Globus pallidus (tissue), 1 donor: Measurements from ENCODE around the gene KDM2B.
A peak's percentile ranks its signal among the peaks of the same experiment; 100 is the strongest.

Experiments
- DNase-seq: peaks from one replicate; pipeline ENCODE4 v3.0.0-alpha.2; 2015; ENCODE audit warnings: low spot score

KDM2B gene

DNA sequence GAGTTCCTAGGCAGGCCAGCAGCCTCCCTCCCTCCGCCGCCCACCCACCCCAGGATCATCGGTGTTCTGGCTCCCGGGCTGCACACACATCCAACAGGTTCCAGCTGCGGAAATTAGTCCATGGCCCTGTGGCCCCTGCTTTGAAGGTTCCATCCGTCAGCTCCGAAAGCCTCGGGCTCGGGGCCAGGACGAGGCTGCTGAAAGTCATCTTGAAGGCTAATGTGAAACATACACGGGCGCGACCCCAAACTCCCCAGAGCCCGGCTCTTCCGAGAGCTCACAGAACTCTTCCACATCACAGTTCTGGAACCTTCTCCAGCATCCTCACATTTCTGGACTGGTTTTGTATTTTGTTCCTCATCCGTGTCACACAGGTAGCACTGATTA lies 19.8 kb downstream of the KDM2B start:
- no peak for DNase-seq

DNA sequence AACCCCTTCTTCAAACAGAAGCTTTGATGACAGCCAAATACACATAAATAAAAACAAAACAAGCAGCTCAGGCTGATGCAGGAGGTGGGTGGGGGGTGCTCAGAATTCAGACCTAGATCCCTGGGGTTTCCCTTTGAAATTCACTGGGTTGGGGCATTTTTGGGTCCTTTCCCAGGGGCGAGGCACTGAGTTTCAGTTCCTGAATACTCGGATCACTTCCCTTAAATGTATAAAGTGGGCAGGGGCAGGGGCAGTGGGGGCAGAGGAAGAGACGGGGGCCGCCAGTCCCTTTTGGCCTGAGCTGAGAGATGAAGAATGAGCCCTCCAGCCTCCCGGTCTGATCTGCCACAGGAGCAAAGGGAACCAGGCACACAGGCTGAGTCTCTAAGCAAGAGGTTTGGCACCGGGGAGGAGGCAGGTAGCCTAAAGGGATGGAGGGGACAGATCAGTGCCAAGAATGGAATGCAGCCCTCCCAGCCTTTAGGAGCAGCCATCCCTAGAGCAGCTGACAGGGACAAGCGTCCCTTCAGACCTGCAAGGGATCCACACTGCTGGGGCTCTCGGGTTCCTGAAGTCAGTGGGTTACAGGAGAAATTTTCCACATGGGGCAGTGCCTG lies 20.3 kb downstream of the KDM2B start:
- DNase-seq: no peak

DNA sequence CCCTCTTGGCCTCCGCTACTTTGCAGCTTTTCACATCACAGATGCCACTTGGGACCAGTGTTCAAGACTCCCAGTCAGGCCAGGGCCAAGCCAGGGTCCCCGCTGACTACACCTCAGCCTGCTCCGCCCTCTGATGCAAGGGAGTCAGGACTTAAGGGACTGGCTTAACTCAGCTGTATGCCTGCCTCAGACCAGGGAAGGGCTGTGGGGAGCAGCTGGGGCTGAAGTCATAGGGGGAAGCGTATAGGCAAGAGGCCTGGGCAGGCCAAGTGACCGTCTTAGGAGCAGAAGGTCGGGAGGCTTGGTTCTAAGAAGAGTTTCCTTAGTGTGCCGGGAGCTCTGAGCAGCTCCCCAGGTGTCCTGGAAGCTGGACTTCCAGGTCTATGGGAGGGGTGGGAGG lies 21.9 kb downstream of the KDM2B start:
- no peak for DNase-seq

DNA sequence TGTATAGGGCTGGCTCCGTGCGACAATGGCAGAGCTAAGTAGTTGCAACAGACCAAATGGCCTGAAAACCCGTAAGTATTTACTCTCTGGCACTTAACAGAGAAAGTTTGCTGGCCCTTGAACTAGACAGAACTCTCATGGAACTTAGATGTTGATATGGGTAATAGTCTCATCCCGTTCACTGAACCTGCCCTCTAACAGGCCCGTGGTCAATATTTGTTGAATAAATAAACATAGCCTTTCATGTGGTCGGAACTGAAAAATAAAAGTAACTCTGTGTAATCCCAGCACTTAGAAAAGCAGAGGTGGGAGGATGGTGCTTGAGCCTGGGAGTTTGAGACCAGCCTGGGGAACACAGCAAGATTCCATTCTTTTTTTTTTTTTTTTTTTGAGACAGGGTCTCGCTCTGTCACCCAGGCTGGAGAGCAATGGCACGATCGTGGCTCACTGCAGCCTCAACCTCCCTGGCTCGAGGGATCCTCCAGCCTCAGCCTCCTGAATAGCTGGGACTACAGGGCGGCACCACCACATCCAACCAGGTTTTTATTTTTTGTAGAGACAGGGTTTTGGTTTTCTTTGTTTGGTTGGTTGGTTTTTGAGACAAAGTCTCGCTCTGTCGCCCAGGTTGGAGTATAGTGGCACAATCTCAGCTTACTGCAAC lies 29.7 kb downstream of the KDM2B start:
- no peak for DNase-seq

DNA sequence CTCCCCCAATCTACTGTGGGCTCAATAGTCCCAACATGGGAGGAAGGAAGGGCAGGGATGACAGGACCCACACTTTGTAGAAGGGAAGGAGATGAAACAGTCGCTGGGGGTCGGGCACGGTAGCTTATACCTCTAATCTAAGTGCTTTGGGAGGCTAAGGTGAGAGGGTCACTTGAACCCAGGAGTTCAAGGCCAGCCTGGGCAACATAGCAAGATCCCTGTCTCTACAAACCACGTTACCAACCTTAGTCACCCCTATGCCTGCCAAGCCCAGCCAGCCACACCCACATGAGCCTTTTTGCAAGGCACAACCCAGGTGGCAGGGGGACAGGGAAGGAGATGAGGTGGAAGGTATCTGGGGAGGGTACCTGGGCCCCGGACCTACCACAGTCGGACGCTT lies 31.7 kb downstream of the KDM2B start:
- no peak for DNase-seq

DNA sequence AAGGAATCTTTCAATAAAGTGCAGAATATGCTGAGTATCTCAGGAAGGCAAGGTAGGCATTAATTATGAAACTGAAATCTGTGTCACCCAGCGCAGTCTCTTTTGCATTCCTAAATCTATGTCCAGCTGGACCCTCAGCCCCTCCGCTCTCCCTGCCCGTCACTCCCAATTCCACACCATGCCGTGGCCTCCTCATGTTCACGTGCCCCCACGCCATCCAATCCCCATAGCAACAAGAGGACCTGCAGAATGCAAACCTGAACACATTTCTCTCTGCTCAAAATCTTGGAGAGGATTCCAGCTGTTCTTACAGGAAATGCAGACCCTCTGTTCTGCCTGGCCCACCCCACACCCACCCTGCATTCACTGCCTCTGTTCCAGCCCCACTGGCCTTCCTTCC lies 35.3 kb downstream of the KDM2B start:
- no peak for DNase-seq

DNA sequence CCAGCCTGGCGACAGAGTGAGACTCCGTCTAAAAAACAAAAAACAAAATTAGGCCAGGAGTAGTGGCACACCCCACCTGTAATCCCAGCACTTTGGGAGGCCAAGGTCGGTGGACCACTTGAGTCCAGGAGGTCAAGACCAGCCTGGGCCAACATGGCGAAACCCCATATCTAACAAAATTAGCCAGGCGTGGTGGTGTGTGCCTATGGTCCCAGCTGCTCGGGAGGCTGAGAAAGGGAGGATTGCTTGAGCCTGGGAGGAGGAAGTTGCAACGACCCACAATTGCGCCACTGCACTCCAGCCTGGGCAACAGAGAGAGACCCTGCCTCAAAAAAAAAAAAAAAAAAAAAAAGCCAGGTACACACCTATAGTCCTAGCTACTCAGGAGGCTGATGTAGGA lies 37.0 kb downstream of the KDM2B start:
- DNase-seq: no peak

DNA sequence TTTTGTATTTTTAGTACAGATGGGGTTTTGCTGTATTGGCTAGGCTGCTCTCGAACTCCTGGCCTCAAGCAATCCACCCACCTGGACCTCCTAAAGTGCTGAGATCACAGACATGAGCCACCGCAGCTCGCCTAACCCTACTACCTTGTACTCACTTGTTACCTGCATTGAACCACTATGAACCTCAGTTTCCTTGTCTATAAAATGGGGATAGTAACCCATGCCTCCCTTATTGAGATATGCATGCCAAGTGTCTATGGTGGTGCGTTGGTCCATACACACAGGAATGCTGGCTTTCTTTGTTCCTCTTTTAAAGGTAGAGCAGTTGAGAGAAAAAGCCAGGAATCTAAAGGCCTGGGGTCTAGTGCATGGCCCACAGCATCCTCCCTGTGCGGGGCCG lies 40.9 kb downstream of the KDM2B start:
- DNase-seq: no peak

DNA sequence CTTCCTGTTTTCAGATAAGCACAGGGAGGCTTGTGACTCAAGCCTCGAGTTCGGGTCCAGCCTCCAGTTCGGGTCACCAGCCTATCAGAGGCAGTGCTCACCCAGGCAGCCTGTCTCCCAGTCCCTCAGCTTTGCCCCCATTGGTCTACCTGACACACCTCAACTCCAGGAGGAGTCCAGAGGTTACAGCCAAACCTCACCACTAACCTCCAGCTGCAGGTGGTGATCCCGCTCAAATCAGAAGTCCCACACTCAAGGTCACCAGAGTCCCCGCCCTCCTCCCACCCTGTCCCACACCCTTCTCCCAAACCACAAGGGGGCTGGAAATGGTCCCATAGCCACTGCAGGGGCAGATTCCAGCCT lies 42.1 kb downstream of the KDM2B start:
- no peak for DNase-seq

DNA sequence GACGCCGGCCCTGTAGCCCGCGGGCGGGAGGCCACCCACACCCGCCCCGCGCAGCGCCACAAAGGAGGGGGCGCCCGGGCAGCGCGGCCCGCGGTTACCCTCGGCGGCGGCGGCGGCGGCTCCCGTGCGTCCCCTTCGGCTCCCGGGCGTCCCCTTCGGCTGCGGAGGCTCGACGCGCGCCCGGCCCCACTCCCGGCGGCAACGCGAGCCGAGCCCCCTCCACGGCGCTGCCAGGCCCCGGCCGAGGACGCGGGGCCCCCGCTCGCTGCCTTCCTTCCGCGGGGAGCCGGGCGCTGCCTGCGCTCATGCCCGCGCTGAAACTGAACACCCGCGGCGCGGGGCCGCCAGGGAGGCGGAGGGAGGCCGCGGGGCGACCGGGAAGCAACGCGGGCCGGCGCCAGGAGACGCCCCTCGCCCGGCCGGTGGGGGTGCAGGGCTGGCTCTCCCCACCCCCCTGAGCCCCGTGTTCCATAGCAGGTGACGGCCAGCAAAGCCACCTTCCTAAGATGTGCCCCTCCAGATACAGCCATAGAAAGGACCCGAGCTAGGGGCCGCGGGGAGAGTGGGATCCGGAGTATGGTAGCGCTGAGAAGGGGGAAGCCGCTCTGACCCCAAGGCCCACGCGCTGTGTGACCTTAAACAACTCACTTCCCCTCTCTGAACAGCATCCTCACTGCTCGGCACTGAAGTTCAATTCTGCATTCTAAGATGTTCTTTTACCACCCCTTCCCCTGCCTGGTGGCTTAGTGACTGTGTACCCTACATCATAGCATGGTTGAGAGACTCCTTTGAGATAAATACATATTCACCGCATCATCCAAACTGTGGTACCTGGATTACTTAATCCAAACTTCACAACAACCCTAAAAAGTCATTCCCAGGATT lies 42.8 kb downstream of the KDM2B start:
- no peak for DNase-seq

DNA sequence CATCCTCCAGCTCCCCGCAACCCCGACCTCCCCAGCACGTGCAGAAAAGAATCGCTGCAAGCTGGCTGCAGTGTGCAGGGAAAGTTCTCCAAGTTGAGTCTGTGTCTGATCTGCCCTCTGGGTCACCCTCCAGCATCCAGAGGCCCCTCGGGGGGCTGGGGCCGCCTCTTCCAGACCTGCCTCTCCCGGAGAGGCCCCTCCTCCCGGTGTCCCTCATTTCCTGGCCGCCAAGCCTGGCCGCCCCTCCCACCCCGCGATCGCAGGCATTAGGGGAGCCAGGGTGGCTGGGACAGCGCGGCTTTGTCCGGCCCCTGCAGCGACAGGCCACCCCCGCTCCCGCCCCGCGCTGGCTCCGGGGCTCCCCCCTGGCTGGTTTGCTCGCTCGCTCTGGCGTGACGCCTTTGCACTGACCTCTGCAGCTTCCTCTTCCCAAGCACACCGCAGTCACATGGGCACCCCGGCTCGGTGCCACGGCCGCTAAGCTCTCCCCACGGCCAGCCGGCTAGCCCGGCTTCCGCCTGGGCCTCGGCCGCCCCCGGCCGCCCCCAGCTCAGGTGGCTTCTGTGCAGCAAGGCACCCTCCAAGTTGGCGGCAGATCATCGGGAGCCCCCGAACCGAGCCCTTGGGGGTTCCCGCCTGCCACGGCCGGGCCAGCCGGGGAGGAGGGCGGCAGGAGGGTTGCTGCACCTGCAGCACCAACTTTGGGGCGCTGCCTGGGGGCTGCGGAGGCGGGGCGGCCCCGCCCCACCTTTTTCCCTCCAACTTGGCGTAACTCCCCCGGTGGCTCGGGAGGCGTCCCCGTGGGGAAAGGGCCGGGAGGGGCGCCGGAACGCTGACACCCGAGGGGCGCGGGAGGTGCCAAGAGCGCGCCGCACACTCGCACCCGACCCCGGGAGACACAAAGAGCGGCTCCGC lies 43.7 kb downstream of the KDM2B start:
- peak; percentile 81 for DNase-seq

DNA sequence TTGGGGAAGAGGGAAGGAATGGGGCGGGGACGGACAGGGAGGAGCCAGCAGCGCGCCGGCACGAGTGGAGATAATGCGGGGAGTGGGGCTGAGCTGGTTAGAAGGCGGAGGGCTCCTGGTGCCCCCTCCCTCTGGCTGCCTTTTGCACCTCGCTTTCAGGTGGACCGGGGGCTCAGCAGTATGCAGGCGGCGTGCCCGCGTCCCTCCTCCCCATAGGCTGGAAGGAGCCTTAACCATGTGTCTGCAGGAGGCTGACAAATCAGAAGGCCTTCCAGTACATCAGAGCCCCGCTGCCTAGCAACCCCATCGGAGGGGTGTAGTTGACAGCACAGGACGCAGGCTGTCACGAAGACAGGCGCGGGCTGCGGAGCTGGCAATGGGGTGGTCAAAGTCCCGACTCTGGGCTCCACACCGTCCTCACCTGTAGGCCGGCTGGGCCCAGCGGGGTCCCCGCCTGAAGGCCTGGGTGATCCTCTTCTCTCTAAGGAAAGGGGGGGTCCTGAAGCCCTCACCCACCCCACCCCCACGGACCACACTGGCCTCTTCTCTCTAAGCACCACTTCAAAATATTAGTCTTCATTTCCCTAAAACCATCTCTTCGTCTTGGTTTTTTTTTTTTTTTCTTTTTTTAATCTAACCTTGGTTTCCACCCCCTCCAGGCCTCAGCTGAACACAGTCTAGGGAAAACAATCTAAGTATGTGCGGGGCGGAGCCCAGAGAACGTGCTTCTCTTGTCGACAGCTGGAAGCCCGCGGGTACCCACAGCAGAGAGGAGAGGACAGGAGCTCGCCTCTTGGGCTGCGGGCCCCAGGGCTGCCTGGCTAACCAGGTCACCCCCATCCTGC lies 44.5 kb downstream of the KDM2B start:
- DNase-seq: peak; percentile 71

DNA sequence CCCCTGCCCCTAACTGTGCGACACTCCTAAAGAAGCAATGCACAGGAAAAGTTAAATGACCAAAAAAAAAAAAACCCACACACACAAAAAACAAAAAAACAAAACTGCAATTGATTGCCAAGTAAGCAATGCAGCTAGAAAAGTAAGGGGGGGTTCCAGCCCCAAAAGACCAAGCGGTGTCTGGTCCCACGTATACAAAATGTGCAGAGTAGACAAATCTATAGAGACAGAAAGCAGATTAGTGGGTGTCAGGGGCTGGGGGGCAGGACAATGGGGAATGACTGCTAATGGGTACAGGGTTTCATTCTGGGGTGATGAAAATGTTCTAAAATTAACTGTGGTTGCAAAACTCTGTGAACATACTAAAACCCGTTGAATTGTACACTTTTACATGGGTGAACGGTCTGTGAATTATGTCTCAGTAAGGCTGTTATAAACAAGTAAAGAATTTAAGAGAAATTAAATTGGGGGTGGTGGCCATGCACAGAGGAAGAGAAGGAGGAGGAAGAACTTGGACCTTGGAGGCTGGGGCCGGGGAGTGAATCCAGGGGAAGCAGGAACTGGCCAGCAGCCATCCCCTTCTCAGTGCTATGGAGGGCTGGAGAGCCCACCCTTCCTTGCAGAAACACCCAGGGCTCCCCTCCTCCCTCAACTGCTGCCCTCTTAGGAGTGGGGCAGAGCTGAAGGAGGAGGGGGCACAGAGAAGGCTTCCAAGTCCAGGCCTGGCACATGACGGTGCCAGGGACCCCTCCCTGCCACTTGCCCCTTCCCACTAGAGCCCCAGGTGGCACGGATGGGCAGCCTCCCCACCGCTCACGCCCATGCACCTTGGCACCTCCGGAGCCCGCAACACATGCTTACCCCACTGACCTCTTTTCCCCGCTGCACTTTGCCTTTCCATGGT lies 45.4 kb downstream of the KDM2B start:
- DNase-seq: no peak

DNA sequence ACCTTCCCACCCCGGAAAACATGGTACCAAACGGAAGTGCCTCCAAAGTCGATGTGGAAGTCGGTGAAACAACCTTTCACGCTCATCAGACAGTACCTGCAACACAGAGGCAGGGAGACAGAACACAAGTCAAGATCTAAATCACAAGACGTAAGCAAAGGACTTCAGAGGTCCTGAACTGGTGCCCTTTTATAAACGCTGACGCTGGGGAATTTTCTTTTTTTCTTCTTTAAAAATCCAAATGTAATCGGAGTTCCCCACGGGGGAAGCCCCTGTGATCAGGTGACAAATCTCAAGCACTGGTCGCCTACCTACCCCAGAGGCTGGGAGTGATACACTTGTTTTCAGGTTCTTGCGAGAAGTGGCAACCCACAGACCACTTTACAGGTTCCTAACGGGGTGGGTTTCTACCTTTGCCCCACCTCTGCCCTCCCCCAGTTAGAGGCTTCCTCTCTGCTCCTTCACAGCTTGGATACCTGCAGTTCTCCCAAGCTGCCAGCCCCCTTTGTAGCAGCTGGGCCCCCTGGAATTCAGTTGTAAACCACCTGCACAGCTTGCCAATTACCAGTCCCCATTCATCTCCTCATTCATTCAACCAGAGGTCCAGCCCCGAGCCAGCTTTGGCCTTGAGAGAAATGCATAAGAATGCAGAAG lies 46.2 kb downstream of the KDM2B start:
- no peak for DNase-seq

DNA sequence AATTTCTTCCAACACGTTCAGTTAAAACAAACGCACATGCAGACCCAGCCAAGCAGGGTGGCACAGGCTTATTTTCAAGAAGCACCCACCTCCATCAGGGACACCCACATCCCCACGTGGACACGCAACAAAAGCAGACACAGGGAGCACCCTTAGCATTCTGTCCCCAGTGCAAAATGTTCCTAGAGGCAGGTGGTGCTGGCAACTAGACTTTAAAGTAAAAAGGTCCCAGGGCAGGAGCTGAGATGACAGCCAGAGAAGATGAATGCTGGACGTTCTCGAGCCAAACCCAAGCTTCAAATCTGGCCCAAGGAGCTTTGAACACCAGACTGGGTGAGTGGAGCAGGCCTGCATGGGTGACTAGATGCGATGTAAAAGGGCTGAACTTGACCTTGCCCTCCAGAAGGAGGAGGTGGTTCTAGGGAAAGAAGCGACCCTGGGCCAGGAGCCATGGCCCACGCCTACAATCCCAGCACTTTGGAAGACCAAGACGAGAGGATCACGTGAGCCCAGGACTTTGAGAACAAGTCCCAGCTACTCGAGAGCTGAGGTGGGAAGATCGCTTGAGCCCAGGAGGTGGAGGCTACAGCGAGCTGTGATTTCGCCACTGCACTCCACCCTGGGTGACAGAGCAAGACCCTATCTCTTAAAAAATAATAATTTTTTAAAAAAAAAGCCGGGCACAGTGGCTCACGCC lies 47.3 kb downstream of the KDM2B start:
- no peak for DNase-seq

DNA sequence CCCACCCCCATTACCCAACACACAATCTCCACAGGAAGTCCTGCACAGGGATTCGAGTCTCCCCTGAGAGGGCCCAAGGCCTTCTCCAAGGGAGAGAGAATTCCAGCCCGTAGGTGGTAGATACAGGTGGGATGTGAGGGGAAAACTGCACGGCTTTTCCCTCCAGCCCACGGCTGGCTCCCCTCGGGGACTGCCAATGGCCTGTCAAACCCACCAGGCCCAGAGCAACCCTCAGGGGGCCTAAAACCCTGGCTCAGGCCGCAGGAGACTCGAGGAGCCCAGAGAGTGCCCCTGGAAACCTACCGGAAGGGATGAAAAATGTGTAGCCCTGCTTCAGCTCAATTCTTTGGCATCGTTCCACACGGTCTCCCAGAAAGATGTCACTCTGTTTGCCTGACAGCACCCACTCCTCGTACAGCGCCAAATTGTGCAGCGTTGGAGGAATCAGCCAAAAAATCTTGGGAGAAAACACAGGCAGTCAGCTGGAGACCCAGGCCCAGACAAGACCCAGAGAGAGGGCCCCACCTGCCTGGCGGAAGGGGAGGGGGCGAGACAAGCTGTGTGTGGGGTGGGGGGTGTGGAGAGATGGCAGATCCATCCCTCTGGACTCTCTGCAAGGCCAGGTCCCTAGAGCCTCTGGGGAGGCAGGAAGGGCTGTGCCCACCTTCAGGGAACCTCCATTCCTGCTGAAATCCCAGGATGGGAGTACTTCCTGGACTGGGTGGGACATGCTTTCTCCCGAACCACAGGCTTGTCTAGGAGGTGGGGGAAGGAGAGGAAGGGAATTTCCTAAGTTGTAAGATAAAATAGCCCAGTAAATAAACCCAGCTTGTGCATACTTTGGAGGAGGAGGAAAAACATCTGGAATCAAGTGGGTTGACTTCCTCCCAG lies 48.1 kb downstream of the KDM2B start:
- no peak for DNase-seq

DNA sequence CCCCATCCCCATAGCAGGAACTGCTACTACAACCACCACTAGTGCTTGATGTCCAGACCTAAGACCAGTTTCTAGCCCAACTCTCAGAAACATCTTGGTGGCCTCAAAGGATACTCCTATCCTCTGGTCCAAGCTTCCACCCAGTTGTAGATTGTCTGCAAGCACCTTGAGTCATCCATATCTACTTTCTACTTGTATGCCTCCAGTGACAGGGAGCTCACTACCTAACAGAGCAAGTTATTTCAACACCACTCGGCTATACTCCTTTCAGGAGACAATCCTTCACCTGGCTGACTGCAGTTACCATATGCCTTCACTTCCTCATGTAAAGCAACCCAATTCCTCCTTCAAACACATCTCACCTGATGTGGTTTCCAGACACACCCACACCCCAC lies 49.5 kb downstream of the KDM2B start:
- DNase-seq: no peak
